IMR-90 (cell line): ENCODE data around the gene CFAP157. TPM values are rescaled to one million over a fixed set of nuclear protein-coding genes. Genes with fewer than 3 reads are reported as not detected.
A peak's percentile ranks its signal among the peaks of the same experiment; 100 is the strongest.

Experiments
- ATAC-seq: fragments of 200-7000 bp; cut with Tn5 transposase; 2 replicates; pipeline ENCODE4 v1.9.1; 2020; ENCODE audit warnings: low read depth, mild to moderate bottlenecking, moderate library complexity
- BruUV-seq: library from RNA; stranded (reverse); fragments of 400-500 nt; replicated peaks from 2 replicates; lab custom pipeline; 2021; lab: Mats Ljungman, UMichigan
- CTCF ChIA-PET: fragments of 300-600 bp; formaldehyde crosslinking; extraction: SDS; loops from one replicate; lab custom pipeline; 2021; ENCODE audit warnings: antibody characterized with exemption; lab: Yijun Ruan, JAX
- POLR2A ChIA-PET: fragments of 300-600 bp; sonication (Branson Sonifier 250); formaldehyde crosslinking; loops from one replicate; lab custom pipeline; 2022; ENCODE audit warnings: antibody characterized with exemption; ENCODE audit not compliant: unreplicated experiment; lab: Charles Lee
- DNase-seq: peaks from one replicate; pipeline ENCODE4 v3.0.0; 2013
- H2AFZ ChIP-seq: replicated peaks from 2 replicates; pipeline ENCODE3; 2013; ENCODE audit warnings: low read length, mild to moderate bottlenecking; ENCODE audit not compliant: poor library complexity
- H2AK5ac ChIP-seq: 2 replicates; pipeline ENCODE4 v1.6.1; 2013; ENCODE audit warnings: low read depth, low read length, inconsistent platforms
- H2AK9ac ChIP-seq: replicated peaks from 2 replicates; pipeline ENCODE3; 2013; ENCODE audit warnings: mild to moderate bottlenecking, low read depth, low read length, moderate library complexity; ENCODE audit not compliant: poor library complexity
- H2BK120ac ChIP-seq: 2 replicates; pipeline ENCODE4 v1.6.1; 2013; ENCODE audit warnings: low read depth, low read length, inconsistent platforms
- H2BK15ac ChIP-seq: 3 replicates; pipeline ENCODE4 v1.6.1; 2013; ENCODE audit warnings: low read depth, low read length, inconsistent platforms
- H2BK20ac ChIP-seq: 2 replicates; pipeline ENCODE4 v1.6.1; 2013; ENCODE audit warnings: low read depth, mild to moderate bottlenecking, inconsistent platforms, low read length, moderate library complexity
- H2BK5ac ChIP-seq: 2 replicates; pipeline ENCODE4 v1.6.1; 2013; ENCODE audit warnings: mild to moderate bottlenecking, low read depth, low read length, inconsistent platforms; ENCODE audit not compliant: poor library complexity, severe bottlenecking
- H3K14ac ChIP-seq: replicated peaks from 2 replicates; pipeline ENCODE4 v1.6.1; 2013; ENCODE audit warnings: low read depth, low read length, inconsistent platforms
- H3K18ac ChIP-seq: 2 replicates; pipeline ENCODE4 v1.6.1; 2013; ENCODE audit warnings: low read depth, low read length, control low read depth
- H3K23ac ChIP-seq: 2 replicates; pipeline ENCODE4 v1.6.1; 2013; ENCODE audit warnings: low read depth, low read length, inconsistent platforms
- H3K27ac ChIP-seq: 2 replicates; pipeline ENCODE4 v1.5.1; 2013; ENCODE audit warnings: mild to moderate bottlenecking, control low read depth, low read length; ENCODE audit not compliant: insufficient read depth
- H3K27me3 ChIP-seq: 2 replicates; pipeline ENCODE4 v1.6.1; 2013; ENCODE audit warnings: low read length; ENCODE audit not compliant: control insufficient read depth, insufficient read depth
- H3K36me3 ChIP-seq: 2 replicates; pipeline ENCODE4 v1.6.1; 2013; ENCODE audit warnings: low read length, mixed read lengths; ENCODE audit not compliant: control insufficient read depth, insufficient read depth
- H3K4ac ChIP-seq: 2 replicates; pipeline ENCODE4 v1.6.1; 2013; ENCODE audit warnings: low read depth, low read length, inconsistent platforms
- H3K4me1 ChIP-seq: 2 replicates; pipeline ENCODE4 v1.6.1; 2013; ENCODE audit warnings: low read length, mixed read lengths; ENCODE audit not compliant: control insufficient read depth, insufficient read depth
- H3K4me2 ChIP-seq: 2 replicates; pipeline ENCODE4 v1.6.1; 2013; ENCODE audit warnings: low read depth, mild to moderate bottlenecking, control low read depth, low read length, moderate library complexity
- H3K4me3 ChIP-seq: 2 replicates; pipeline ENCODE4 v1.5.1; 2013; ENCODE audit warnings: low read depth, mild to moderate bottlenecking, control low read depth, low read length, moderate library complexity; ENCODE audit not compliant: insufficient read depth
- H3K56ac ChIP-seq: 2 replicates; pipeline ENCODE4 v1.6.1; 2013; ENCODE audit warnings: low read length, inconsistent platforms; ENCODE audit not compliant: insufficient read depth; ENCODE audit errors: extremely low read depth
- H3K79me1 ChIP-seq, 2 experiments: 2 replicates each; pipeline ENCODE4 v1.6.1; 2013; ENCODE audit warnings: low read length in 2 of 2, inconsistent platforms in 1 of 2, low read depth in 1 of 2
- H3K9ac ChIP-seq: 2 replicates; pipeline ENCODE4 v1.6.1; 2013; ENCODE audit warnings: low read depth, low read length, control low read depth
- H3K9me1 ChIP-seq: 2 replicates; pipeline ENCODE4 v1.6.1; 2013; ENCODE audit warnings: low read length, inconsistent platforms; ENCODE audit not compliant: insufficient read depth
- H3K9me3 ChIP-seq: 2 replicates; pipeline ENCODE4 v1.6.1; 2013; ENCODE audit warnings: low read length; ENCODE audit not compliant: control insufficient read depth, insufficient read depth
- H4K20me1 ChIP-seq: 2 replicates; pipeline ENCODE4 v1.6.1; 2013; ENCODE audit warnings: low read length, inconsistent platforms; ENCODE audit not compliant: insufficient read depth
- H4K5ac ChIP-seq: 2 replicates; pipeline ENCODE4 v1.6.1; 2013; ENCODE audit warnings: mild to moderate bottlenecking, low read depth, low read length, control low read depth
- H4K8ac ChIP-seq, 2 experiments: 2 replicates each; pipeline ENCODE4 v1.6.1; 2013; ENCODE audit warnings: low read depth in 2 of 2, low read length in 2 of 2, control low read depth in 1 of 2, inconsistent platforms in 1 of 2
- H4K91ac ChIP-seq: 2 replicates; pipeline ENCODE4 v1.6.1; 2013; ENCODE audit warnings: low read depth, low read length, inconsistent platforms; ENCODE audit not compliant: insufficient read depth
- MXI1 ChIP-seq: IDR thresholded peaks from 2 replicates; pipeline ENCODE4 v1.6.1; 2012; ENCODE audit warnings: low read depth, mild to moderate bottlenecking, low read length, moderate library complexity, borderline replicate concordance
- NFE2L2 ChIP-seq: fragments of 150-350 bp; IDR thresholded peaks from 2 replicates; pipeline ENCODE4 v1.6.1; 2016; ENCODE audit warnings: low read depth, mild to moderate bottlenecking, low read length
- SMC3 ChIP-seq: fragments of 150-350 bp; IDR thresholded peaks from 2 replicates; pipeline ENCODE4 v1.6.1; 2016; ENCODE audit warnings: low read depth, mild to moderate bottlenecking, antibody characterized with exemption, low read length, moderate library complexity
- WGBS, 2 experiments: methylation state at CpG; one replicate each; pipeline versions ENCODE4 v1.1.5 to v1.1.7; 2013; ENCODE audit warnings: missing lambda C conversion rate in 2 of 2; ENCODE audit not compliant: insufficient read length in 1 of 2; ENCODE audit errors: extremely low coverage in 2 of 2; 5-methylcytosine and 5-hydroxymethylcytosine counted together
- dilution Hi-C: fragments of 300-500 bp; cut with HindIII; formaldehyde crosslinking; loops from one replicate; pipeline ENCODE4 v1.14.3; 2018; ENCODE audit warnings: low sequenced_read_pairs; ENCODE audit not compliant: unreplicated experiment
- in situ Hi-C: fragments of 300-500 bp; cut with MboI; formaldehyde crosslinking; loops from 3 replicates; pipeline ENCODE4 v1.14.3; 2019; ENCODE audit warnings: low sequenced_read_pairs, inconsistent platforms, mixed read lengths
- intact Hi-C: fragments of 100-400 bp; cut with micrococcal nuclease; formaldehyde crosslinking; loops from 2 replicates; pipeline ENCODE4 v1.10.0; 2022
- polyA plus RNA-seq, 3 experiments: library from polyadenylated mRNA; depleted of rRNA; stranded (reverse); fragments of >200 nt; gene quantifications; 2 replicates each; pipeline ENCODE4 v1.2.3, GENCODE V29; 2012; ENCODE audit warnings: low replicate concordance in 1 of 3
- total RNA-seq: library from RNA; depleted of rRNA; stranded (reverse); fragments of >200 nt; gene quantifications from 2 replicates; pipeline ENCODE4 v1.2.3, GENCODE V29; 2012

The CFAP157 gene
- total and polyA plus RNA-seq, 2 of the 4 experiments (the other 2 are of a cell fraction) = not detected

DNA sequence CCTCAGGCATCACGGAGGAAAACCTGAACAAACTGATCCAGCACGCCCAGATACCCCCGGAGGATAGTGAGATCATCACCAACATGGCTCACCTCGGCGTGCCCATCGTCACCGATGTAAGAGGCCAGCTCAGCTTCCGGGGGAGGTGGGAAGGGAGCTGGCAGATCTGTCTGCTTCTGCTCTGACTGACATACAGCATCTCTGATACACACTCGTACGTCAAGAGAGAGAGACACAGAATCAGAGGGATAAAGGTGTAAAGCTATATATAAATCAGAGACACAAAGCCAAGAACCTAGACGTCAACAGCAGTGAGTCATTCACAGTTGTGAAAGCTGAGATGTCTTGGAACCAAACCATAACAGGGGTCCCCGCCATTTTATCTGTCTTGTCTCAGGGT lies 30.1 kb upstream of the CFAP157 start:
- peaks cover 3% of the 10 kb centered on the region; the same call in 1 of the 2 replicates for H3K9me1 ChIP-seq
- H4K20me1 ChIP-seq = no peaks in the 10 kb centered on the region
- no peaks in the 10 kb centered on the region for H3K79me1 ChIP-seq
- no TSS peak for BruUV-seq
- H3K4me1 ChIP-seq = no peaks in the 10 kb centered on the region
- POLR2A ChIA-PET = no interaction called here
- no peak overlapping the region for H3K4ac ChIP-seq
- H3K9ac ChIP-seq = no peak overlapping the region
- CTCF ChIA-PET = interaction anchor here (0.7 kb wide), 1 partner anchor 9 kb away, joined by 3 read pairs; no protein-coding TSS in a partner anchor
- in situ Hi-C loops = no loop called here
- H3K18ac ChIP-seq = no peak overlapping the region
- no peak overlapping the region for H4K5ac ChIP-seq
- intact Hi-C loops = no loop called here
- H3K27ac ChIP-seq = no peak overlapping the region
- WGBS, 2 experiments = 20% methylated on average over 1 of the region's 12 CpGs; no CpG with 5 or more reads in 1 of the 2 experiments
- no peak overlapping the region for H2BK120ac ChIP-seq
- no peak for ATAC-seq
- TF ChIP-seq MXI1 (no peak), SMC3 (no peak), NFE2L2 (no peak)
- no peak overlapping the region for H2AK5ac ChIP-seq
- H3K4me2 ChIP-seq = no peak overlapping the region
- no peak overlapping the region for H3K56ac ChIP-seq
- H2BK5ac ChIP-seq = no peak overlapping the region
- H3K27me3 ChIP-seq = no peaks in the 10 kb centered on the region
- no peak overlapping the region for H2BK15ac ChIP-seq
- no peak overlapping the region for H3K23ac ChIP-seq
- H2AK9ac ChIP-seq = peak overlapping the region; percentile 10
- H4K91ac ChIP-seq = no peak overlapping the region
- peak; percentile 14 for DNase-seq
- H3K9me3 ChIP-seq = no peaks in the 10 kb centered on the region
- H3K4me3 ChIP-seq = no peak overlapping the region
- no peak overlapping the region for H2BK20ac ChIP-seq
- no peak overlapping the region for H4K8ac ChIP-seq
- no peak overlapping the region for H3K14ac ChIP-seq
- dilution Hi-C loops = no loop called here
- peaks cover 60% of the 10 kb centered on the region for H3K36me3 ChIP-seq
- no peak overlapping the region for H2AFZ ChIP-seq
